ENCODE results near the gene ITGB1BP1. TPM values are rescaled to one million over a fixed set of nuclear protein-coding genes. Genes with fewer than 3 reads are reported as not detected.

ITGB1BP1 gene
- total and polyA plus RNA-seq, 8 donors: 71.5 to 89.2 (median 79.2) TPM

GRCh38 chr2:9370746-9371145, 52.6 kb downstream of the ITGB1BP1 start:
- intact Hi-C loops (cut with DNase I): loop anchor here in 1 of 2 donors (10.0 kb wide), 1 partner anchor 226 kb away; no protein-coding TSS in a partner anchor
- no peaks in the 10 kb centered on the region for H3K9me3 ChIP-seq
- DNase-seq: no peak
- ATAC-seq: no peak
- no peaks in the 10 kb centered on the region for H3K4me1 ChIP-seq
- no peaks in the 10 kb centered on the region for H3K27me3 ChIP-seq
- H3K4me3 ChIP-seq: no peak overlapping the region
- peaks cover 0 to 22% of the 10 kb centered on the region in 2 donors for H3K36me3 ChIP-seq
- H3K27ac ChIP-seq: no peak overlapping the region
- TF ChIP-seq CTCF (IDR thresholded peaks at IDR 0.05): no peak

- Histone ChIP-seq H3K4me3 (no peak overlapping the region), H3K36me3 (peaks cover 0 to 22% of the 10 kb centered on the region in 2 donors), H3K27me3 (no peaks in the 10 kb centered on the region), H3K9me3 (no peaks in the 10 kb centered on the region), H3K4me1 (no peaks in the 10 kb centered on the region), H3K27ac (no peak overlapping the region)
- no peak for DNase-seq
- intact Hi-C loops (cut with DNase I): no loop called here
- TF ChIP-seq CTCF (IDR thresholded peaks at IDR 0.05): no peak
- ATAC-seq: no peak
Measured at GRCh38 chr2:9366026-9366425, 57.3 kb downstream of the ITGB1BP1 start.

GRCh38 chr2:9365498-9366019, 57.8 kb downstream of the ITGB1BP1 start:
- Histone ChIP-seq H3K36me3 (peaks cover 0 to 22% of the 10 kb centered on the region in 2 donors), H3K27ac (no peak overlapping the region), H3K27me3 (no peaks in the 10 kb centered on the region), H3K9me3 (no peaks in the 10 kb centered on the region), H3K4me3 (no peak overlapping the region), H3K4me1 (no peaks in the 10 kb centered on the region)
- TF ChIP-seq CTCF (IDR thresholded peaks at IDR 0.05): no peak
- intact Hi-C loops (cut with DNase I): no loop called here
- DNase-seq: no peak
- ATAC-seq: no peak

GRCh38 chr2:9364791-9365497, 58.4 kb downstream of the ITGB1BP1 start:
- Histone ChIP-seq H3K9me3 (no peaks in the 10 kb centered on the region), H3K27ac (no peak overlapping the region), H3K4me1 (no peaks in the 10 kb centered on the region), H3K36me3 (peaks cover 0 to 22% of the 10 kb centered on the region in 2 donors), H3K4me3 (no peak overlapping the region), H3K27me3 (no peaks in the 10 kb centered on the region)
- TF ChIP-seq CTCF (IDR thresholded peaks at IDR 0.05): no peak
- DNase-seq (no peak), ATAC-seq (no peak)
- intact Hi-C loops (cut with DNase I): no loop called here

- DNase-seq (no peak), ATAC-seq (no peak)
- no peak overlapping the region for H3K4me3 ChIP-seq
- no peaks in the 10 kb centered on the region for H3K27me3 ChIP-seq
- H3K9me3 ChIP-seq: no peaks in the 10 kb centered on the region
- no peaks in the 10 kb centered on the region for H3K4me1 ChIP-seq
- H3K27ac ChIP-seq: no peak overlapping the region
- peaks cover 0 to 24% of the 10 kb centered on the region in 2 donors for H3K36me3 ChIP-seq
- no peak for TF ChIP-seq CTCF (IDR thresholded peaks at IDR 0.05)
- intact Hi-C loops (cut with DNase I): no loop called here
Measured at GRCh38 chr2:9364373-9364772, 59.0 kb downstream of the ITGB1BP1 start.

Data from left lung (tissue), 10 donors.